GM12874 (cell line): ENCODE results near the gene C1orf53.

Experiments used
- TF ChIP-seq, protein P1 (sequence below): IDR thresholded peaks from 2 replicates; pipeline ENCODE4 v1.5.1; 2011; ENCODE audit warnings: low read depth, mild to moderate bottlenecking, control low read depth, low read length, moderate library complexity; ENCODE audit not compliant: insufficient read depth

C1orf53 gene

DNA sequence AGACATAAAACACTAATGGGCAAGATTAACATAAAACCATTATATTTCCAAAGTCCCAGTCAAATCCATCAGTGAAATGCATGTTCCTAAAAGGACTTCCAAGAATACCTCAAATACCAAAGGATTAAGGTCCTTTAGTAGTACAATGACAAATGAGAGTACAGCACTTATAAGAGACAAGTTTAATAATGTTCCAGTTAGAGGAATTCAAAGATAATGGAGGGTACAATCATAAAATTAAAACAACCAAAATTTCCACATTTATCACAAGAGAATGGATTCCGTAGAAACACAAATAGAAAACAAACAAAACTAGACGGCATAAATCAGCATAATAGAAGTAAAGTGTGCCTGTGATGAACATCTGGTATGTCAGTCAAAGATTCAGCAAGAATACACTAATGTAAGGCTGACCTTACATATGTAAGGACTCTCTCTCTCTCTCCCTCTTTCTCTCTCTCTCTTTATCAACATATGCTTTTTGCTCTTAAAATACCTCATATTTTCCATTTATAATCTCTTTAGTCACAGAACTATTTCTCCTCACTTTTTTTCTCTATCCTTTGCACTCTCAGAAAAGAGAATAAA is 32.8 kb upstream of the C1orf53 start:
- TF ChIP-seq, protein P1, sequence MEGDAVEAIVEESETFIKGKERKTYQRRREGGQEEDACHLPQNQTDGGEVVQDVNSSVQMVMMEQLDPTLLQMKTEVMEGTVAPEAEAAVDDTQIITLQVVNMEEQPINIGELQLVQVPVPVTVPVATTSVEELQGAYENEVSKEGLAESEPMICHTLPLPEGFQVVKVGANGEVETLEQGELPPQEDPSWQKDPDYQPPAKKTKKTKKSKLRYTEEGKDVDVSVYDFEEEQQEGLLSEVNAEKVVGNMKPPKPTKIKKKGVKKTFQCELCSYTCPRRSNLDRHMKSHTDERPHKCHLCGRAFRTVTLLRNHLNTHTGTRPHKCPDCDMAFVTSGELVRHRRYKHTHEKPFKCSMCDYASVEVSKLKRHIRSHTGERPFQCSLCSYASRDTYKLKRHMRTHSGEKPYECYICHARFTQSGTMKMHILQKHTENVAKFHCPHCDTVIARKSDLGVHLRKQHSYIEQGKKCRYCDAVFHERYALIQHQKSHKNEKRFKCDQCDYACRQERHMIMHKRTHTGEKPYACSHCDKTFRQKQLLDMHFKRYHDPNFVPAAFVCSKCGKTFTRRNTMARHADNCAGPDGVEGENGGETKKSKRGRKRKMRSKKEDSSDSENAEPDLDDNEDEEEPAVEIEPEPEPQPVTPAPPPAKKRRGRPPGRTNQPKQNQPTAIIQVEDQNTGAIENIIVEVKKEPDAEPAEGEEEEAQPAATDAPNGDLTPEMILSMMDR: no peak

DNA sequence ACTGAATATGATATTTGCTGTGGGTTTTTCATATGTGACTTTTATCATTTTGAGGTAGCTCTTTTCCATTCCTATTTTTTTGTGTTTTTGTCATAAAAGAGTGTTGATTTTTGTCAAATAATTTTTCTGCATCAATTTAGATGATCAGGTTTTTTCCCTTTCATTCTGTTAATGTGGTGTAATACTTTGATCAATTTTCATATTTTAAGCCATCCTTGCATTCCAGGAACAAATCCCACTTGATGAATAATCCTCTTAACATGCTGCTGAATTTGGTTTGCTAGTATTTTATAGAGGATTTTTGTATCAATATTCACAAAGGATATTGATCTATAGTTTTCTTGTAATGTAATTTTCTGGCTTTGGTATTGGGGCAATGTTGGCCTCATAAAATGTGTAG is 25.5 kb upstream of the C1orf53 start:
- TF ChIP-seq, protein P1: no peak

GRCh38 chr1:197884173-197884572 is 18.3 kb upstream of the C1orf53 start:
- TF ChIP-seq, protein P1: no peak

DNA sequence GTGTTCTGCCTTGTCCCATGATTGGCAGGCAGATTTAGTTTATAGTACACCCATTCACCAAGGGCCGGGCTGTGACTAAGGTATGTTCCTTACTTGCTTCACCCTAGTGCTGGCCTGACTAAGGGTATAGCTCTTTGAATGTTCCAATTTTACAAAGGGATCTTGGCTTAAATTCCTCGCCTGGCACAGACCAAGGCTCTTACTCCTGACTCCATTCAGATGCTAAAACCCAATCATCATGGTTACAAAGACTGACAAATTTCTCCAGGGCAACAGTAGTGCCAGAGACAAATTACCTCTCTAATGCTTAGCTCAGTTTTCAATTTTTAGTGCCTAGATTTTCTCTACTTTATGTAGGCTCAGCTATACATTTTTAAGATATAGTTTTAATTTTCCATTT is 11.5 kb upstream of the C1orf53 start:
- TF ChIP-seq, protein P1: no peak

GRCh38 chr1:197892684-197893083 is 9.7 kb upstream of the C1orf53 start:
- TF ChIP-seq, protein P1: no peak

GRCh38 chr1:197896301-197896700 is 6.1 kb upstream of the C1orf53 start:
- TF ChIP-seq, protein P1: no peak

GRCh38 chr1:197899037-197899436 is 3.4 kb upstream of the C1orf53 start:
- TF ChIP-seq, protein P1: no peak
